ENCODE data around the gene GNA14.
"Not testable (repeated sequence)": the region's sequence is repeated elsewhere in the genome, so short reads cannot be mapped to it uniquely, and the experiment has no call there.

GNA14 gene

GRCh38 chr9:77455312-77455927, 192.7 kb downstream of the GNA14 start:
- no peak overlapping the region for H3K4me3 ChIP-seq (ENCODE audit: low read length)
- TF ChIP-seq ZNF274 (IDR thresholded peaks at IDR 0.05; ENCODE audit: low read depth, low read length), result no peak

- TF ChIP-seq ZNF274 (IDR thresholded peaks at IDR 0.05; ENCODE audit: low read depth, low read length), result no peak
- no peak overlapping the region for H3K4me3 ChIP-seq (ENCODE audit: low read length)
These were observed 193.5 kb downstream of the GNA14 start for GRCh38 chr9:77454663-77455062.

DNA sequence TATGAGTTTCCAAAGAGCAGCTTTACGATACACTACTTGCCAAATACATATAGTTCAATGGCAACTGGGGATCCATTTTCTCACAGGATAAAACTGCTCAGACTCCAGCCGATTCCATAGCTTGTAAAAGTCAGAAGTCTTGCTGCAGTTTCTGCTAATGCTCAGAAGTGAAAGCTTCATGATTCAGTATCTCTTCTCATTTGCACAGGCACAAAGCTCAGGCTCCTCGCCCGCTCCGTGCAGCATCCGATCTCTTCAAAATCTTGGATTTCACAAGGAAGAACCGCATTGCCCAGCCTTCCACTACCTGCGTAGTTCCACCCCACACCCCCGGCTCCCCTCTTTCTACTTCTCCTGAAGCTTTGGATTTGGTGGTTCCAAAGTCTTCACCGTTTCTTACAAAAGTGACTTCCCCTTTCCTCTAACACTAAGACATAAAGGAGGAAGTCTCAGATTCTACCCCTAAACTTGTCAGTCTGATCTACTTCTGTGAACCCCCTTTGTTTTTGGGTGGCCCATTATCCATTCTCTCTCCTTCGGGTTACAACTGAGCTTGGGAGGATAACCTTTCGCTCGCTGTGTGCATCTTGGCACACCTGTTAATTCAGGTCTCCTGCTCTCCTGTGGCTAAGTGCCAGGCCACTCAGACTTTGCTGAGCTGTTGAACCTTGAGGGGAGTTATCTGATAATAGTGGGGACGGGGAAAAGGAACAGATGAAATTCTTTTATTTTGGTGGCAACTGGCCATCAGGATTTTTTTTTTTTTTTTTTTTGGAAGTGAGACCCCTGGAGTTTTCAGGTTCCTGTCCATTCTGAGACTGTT, 194.1 kb downstream of the GNA14 start:
- no peak for TF ChIP-seq ZNF274 (IDR thresholded peaks at IDR 0.05; ENCODE audit: low read depth, low read length)
- no peak overlapping the region for H3K4me3 ChIP-seq (ENCODE audit: low read length)

GRCh38 chr9:77451507-77451906, 196.6 kb downstream of the GNA14 start:
- TF ChIP-seq ZNF274 (IDR thresholded peaks at IDR 0.05; ENCODE audit: low read depth, low read length), result no peak
- H3K4me3 ChIP-seq (ENCODE audit: low read length), result no peak overlapping the region

- H3K4me3 ChIP-seq (ENCODE audit: low read length), result no peak overlapping the region
- no peak for TF ChIP-seq ZNF274 (IDR thresholded peaks at IDR 0.05; ENCODE audit: low read depth, low read length)
These were observed 198.0 kb downstream of the GNA14 start for GRCh38 chr9:77450085-77450475.

DNA sequence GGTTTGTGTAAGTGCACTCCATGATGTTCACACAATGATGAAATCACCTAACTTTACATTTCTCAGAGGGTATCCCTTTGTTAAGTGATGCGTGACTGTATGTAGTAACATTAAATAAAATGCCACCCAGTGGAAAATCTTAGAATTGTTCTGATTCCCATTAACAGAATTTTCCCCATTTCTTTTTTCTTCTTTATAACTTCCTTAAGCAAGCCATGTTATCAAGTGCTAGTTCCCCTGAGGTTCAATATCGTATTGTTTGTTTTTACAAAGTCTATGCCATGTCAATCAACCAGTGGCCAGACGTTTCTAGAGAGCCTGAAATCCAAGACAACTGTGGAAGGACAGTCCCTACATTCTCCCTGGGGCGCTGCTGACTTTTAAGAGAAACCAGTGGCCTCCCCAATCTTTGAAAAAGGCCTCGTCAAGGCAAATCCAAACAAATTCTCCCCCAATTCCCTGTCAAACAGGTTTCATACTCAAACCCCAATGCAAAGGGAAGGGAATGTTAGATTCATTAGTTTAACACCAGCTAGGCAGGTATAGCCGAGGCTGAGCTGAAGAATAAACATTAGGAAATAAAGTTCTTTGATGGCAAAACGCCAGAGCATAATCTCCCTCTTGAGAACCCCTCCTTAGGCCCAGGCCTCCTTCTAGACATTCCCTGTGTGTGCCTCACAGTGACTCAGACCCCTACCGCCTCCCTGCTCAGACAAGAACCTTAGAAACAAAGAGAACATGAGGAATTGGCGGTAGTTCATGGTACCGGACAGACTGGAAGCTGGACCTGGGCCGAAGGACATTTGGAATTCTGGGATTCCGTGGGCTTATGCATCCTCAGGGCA, 198.7 kb downstream of the GNA14 start:
- no peak for TF ChIP-seq ZNF274 (IDR thresholded peaks at IDR 0.05; ENCODE audit: low read depth, low read length)
- H3K4me3 ChIP-seq (ENCODE audit: low read length), result no peak overlapping the region

DNA sequence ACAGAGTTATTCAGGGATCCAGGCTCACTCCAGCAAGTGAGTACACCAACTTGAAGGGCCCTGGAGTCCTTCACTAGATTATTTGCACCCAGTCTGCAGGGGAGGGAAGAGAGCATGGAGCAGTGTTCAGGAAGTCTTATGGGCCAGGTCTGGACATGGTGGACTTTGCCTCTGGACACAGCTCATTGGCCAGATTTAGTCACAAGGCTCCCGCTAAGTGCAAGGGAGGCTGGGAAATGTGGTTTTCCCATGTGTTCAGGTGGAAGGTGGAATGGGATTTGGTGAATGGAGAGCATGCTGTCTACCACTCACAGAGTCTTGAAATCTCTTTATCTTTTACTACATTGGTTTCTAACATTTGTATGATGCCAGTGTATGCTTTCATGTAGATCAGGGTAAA, 200.5 kb downstream of the GNA14 start:
- TF ChIP-seq ZNF274 (IDR thresholded peaks at IDR 0.05; ENCODE audit: low read depth, low read length), result no peak
- H3K4me3 ChIP-seq (ENCODE audit: low read length), result no peak overlapping the region

DNA sequence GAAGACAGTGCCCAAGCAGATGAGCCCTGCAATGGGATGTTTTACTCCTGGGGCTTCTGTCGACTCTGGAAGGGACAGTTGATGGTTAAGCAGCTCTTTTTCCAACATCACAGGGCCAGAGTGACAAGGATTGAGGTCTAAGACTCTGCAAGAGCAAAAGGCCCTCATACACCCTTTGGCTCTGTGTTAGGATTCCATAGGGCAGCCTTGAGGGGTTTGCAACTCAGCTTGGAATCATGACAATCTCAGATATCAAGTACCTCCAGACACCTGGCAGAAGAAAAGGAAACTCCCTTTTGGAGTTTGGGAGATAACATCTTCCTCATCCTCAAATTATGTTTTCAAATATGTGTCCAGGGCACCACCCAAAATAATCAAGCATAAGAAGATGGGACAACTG, 205.7 kb downstream of the GNA14 start:
- no peak overlapping the region for H3K4me3 ChIP-seq (ENCODE audit: low read length)
- TF ChIP-seq ZNF274 (IDR thresholded peaks at IDR 0.05; ENCODE audit: low read depth, low read length), result no peak

DNA sequence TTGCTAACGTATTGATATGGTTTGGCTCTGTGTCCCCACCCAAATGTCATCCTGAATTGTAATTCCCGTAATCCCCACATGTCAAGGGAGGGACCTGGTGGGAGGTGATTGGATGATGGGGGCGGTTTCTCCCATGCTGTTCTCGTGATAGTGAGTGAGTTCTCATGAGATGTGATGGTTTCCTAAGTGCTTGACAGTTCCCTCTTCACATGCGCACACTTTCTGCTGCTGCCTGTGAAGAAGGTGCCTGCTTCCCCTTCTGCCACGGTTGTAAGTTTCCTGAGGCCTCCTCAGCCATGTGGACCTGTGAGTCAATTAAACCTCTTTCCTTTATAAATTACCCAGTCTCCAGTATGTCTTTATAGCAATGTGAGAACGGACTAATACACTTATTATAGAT, 207.0 kb downstream of the GNA14 start:
- not testable (repeated sequence) for H3K4me3 ChIP-seq (ENCODE audit: low read length)

- no peak overlapping the region for H3K4me3 ChIP-seq (ENCODE audit: low read length)
- no peak for TF ChIP-seq ZNF274 (IDR thresholded peaks at IDR 0.05; ENCODE audit: low read depth, low read length)
These were observed 208.1 kb downstream of the GNA14 start for GRCh38 chr9:77440057-77440456.

DNA sequence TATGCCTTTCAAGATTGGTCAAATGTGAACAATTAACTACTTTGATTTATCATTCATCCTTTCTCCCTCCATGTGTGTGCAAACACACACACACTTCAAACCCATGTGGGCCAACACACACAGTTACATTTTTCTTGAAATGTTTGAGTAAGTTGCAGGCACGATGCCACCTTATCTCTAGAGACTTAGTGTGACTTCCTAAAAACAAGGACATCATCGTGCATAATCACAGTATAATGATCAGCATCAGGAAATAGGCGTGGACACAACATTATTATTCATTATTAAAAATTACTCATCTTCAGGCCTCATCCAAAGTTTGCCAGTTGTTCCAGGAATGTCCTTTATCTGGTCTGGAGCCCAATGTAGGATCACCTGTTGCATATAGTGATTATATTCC, 209.5 kb downstream of the GNA14 start:
- no peak overlapping the region for H3K4me3 ChIP-seq (ENCODE audit: low read length)
- no peak for TF ChIP-seq ZNF274 (IDR thresholded peaks at IDR 0.05; ENCODE audit: low read depth, low read length)

GRCh38 chr9:77435688-77436087, 212.4 kb downstream of the GNA14 start:
- no peak for TF ChIP-seq ZNF274 (IDR thresholded peaks at IDR 0.05; ENCODE audit: low read depth, low read length)
- no peak overlapping the region for H3K4me3 ChIP-seq (ENCODE audit: low read length)

DNA sequence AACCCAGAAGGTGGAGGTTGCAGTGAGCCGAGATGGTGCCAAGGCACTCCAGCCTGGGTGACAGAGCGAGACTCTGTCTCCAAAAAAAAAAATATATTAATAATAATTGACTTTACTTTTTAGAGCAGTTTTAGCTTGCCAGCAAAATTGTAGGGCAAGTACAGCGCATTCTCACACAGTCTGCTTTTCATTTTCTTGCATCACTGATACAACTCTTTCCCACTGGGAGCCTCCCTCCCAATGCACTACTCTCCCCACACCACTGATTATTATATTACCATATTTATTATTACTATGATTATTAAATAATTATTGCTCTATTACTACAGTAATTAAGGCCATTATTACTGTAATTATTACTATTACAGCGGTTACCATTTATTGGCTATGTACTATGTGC, 212.8 kb downstream of the GNA14 start:
- no peak for TF ChIP-seq ZNF274 (IDR thresholded peaks at IDR 0.05; ENCODE audit: low read depth, low read length)
- H3K4me3 ChIP-seq (ENCODE audit: low read length), result no peak overlapping the region

DNA sequence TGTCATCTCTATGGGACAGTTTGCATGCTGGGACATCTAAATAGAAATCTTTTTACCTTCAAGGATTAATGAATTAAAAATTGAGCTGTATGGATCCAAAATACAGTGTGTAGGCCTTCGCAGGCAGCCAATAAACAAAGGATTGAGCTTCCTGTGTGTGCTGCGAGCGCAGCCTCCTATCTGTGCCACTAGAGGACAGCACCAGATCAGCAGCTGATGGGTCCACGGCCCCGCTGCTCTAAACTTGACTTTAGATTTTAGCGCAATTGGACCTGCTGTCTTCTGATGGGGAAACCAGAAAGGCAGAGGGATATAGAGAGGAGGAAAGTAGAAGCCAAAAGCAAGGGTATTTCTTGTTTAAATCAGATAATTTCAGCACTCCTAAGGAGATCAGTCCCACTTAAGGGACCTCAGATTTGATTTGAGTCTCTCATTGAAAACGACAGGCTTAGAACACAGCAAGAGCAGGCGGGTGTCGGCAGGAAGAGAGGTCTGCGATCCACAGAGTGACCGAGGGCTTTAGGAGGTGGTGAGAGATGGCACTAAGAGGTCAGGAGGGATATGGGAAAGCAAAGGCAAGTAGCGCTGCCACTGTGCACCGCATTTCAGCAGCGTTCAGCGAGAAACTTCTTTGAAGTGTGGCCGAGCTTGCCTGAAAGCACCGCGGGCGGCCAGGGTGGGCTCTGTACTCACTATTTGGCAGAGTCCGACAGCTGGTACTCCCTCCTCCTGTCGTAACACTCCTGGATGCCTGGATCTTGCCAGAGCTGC, 214.3 kb downstream of the GNA14 start:
- no peak for TF ChIP-seq ZNF274 (IDR thresholded peaks at IDR 0.05; ENCODE audit: low read depth, low read length)
- H3K4me3 ChIP-seq (ENCODE audit: low read length), result no peak overlapping the region
